AG04449 (cell line): ENCODE data around the gene PUDP.

Experiments used
- CTCF ChIA-PET: fragments of 350-600 bp; formaldehyde crosslinking; extraction: SDS; loops from one replicate; lab custom pipeline; 2021; ENCODE audit warnings: antibody characterized with exemption; lab: Yijun Ruan, JAX
- POLR2A ChIA-PET: fragments of 400-600, 350-600 bp; formaldehyde crosslinking; extraction: SDS; loops from one replicate; lab custom pipeline; 2020; ENCODE audit warnings: antibody characterized with exemption, inconsistent platforms; lab: Yijun Ruan, JAX
- DNase-seq: peaks from one replicate; pipeline ENCODE4 v3.0.0-alpha.2; 2010; ENCODE audit warnings: low read depth, low spot score
- H3K4me3 ChIP-seq: 2 replicates; pipeline ENCODE4 v1.5.1; 2011; ENCODE audit warnings: low read depth, mild to moderate bottlenecking, control low read depth, low read length
- TF ChIP-seq, protein P1 (sequence below): IDR thresholded peaks from one replicate; pipeline ENCODE4 v1.5.1; 2011; ENCODE audit warnings: mild to moderate bottlenecking, moderate library complexity, low read length, control low read depth, inconsistent platforms; ENCODE audit not compliant: insufficient read depth; ENCODE audit errors: missing control alignments

The PUDP gene

DNA sequence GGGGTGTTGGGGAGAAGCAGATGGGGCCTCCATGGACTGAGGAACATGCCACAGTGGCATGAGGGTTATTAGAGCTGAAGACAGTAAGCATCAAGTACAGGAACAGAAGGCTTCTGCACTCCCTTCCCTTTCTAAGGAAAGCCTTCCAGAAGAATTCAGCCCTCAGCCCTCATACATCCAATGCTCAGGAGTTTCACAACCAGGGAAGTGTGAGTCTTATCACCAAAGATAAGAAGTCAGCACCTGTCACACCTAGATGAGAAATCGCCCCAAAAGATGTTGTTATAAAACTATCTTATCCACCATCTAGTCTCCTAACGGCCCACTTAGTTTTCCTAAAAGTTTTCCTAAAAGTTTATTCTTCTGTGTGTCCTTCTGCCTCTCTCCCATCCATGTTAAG is 78.4 kb downstream of the PUDP start:
- DNase-seq = no peak
- CTCF ChIA-PET = no interaction called here
- POLR2A ChIA-PET = no interaction called here
- TF ChIP-seq, protein P1, sequence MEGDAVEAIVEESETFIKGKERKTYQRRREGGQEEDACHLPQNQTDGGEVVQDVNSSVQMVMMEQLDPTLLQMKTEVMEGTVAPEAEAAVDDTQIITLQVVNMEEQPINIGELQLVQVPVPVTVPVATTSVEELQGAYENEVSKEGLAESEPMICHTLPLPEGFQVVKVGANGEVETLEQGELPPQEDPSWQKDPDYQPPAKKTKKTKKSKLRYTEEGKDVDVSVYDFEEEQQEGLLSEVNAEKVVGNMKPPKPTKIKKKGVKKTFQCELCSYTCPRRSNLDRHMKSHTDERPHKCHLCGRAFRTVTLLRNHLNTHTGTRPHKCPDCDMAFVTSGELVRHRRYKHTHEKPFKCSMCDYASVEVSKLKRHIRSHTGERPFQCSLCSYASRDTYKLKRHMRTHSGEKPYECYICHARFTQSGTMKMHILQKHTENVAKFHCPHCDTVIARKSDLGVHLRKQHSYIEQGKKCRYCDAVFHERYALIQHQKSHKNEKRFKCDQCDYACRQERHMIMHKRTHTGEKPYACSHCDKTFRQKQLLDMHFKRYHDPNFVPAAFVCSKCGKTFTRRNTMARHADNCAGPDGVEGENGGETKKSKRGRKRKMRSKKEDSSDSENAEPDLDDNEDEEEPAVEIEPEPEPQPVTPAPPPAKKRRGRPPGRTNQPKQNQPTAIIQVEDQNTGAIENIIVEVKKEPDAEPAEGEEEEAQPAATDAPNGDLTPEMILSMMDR = no peak
- H3K4me3 ChIP-seq = no peak overlapping the region

DNA sequence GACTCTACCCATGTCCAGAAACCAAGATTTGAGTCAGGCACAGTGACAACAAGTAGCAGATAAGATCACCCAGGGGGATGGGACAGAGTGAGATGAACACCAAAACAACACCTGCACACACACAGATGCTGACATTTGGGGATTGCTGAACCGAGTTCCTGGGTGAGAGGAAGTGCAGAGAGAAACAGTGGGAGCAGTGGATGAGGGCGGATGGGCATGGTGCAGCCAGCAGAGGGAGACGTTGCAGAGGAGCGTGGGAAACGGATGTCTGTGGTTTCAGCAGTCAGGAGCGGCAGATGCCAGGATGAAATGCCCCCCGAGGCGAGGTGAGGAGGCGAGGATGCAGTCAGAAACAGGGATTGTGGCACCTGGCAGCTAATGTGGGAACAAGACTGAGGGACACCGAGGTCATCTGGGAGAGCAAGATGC is 79.0 kb downstream of the PUDP start:
- ChIA-PET POLR2A (no interaction called here), CTCF (no interaction called here)
- TF ChIP-seq, protein P1 = peak; percentile 30
- no peak for DNase-seq
- no peak overlapping the region for H3K4me3 ChIP-seq

DNA sequence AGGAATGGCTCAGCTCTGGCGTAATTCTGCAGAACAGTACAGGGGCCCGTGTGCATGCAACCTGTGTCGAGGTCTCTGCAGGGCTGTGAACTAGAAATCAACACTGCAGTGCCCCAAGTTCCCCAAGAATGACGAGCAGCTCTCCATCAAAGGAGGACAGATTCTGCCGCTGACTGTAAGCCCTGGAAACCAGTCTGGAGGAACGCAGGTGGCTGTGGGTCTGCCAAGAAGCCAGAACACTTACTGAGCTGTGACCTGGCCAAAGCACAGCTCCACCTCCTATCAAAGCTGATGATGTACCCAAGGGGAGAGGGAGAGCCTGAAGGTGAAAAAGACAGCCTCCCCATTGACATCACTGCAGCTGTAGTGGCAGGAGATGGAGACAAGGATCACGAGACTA is 80.7 kb downstream of the PUDP start:
- ChIA-PET POLR2A (no interaction called here), CTCF (no interaction called here)
- DNase-seq = no peak
- TF ChIP-seq, protein P1 = no peak
- no peak overlapping the region for H3K4me3 ChIP-seq

DNA sequence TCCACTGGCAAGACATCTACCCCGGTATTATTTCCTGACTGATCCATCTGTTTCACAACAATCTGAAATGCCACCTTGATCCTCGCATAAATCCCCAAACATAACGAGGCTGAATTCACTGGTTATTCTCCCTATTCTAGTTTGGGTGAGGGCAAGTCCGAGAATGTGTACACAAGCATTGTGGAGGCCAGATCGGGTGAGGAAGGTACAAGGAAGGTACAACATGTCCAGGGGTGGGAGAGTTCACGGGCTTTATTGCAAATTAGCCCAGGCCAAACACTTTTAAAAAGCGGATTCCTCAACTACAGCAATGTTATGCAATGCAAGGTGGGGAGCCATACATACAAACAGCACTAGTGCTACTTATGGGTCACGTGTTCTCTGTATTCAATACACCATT is 82.5 kb downstream of the PUDP start:
- TF ChIP-seq, protein P1 = no peak
- no peak for DNase-seq
- no peak overlapping the region for H3K4me3 ChIP-seq
- POLR2A ChIA-PET = no interaction called here
- CTCF ChIA-PET = no interaction called here

DNA sequence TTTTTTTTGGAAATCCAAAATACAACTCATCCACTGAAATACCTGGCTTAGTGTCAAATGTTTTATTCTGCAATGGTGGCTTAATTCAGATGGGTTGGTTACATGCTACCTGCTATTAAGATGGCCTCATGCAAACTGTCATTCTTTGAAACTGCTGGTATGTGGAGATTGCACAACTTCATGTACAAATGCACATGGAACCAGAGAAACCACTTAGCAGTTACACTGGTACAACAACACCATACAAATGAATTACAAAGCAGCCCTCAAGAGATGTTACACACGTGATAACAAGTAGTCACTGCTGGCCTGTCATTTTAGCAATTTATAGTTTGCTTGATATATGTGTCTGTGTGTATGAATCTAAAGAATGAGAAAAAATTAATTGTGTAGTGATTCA is 85.0 kb downstream of the PUDP start:
- POLR2A ChIA-PET = no interaction called here
- no peak for DNase-seq
- TF ChIP-seq, protein P1 = no peak
- CTCF ChIA-PET = no interaction called here
- no peak overlapping the region for H3K4me3 ChIP-seq

DNA sequence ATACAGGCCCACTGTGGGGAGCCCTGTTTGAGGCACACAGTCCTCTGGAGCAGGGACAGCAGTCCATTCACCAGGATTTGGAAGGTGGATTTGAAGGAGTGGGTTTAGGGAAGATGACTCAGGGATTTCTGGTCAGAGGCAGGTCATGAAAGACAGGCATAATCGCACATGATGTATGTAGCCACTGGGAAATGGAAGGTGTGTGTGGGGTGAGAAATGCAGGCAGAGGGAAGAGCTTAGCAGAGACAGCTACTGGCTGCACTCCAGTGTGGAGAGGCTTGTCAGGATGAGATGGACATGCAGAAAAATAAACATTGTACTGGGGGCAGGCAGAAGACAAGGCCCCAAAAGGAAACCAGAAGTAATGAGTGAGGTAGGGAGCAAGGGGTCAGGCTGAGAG is 85.7 kb downstream of the PUDP start:
- CTCF ChIA-PET = no interaction called here
- no peak for DNase-seq
- TF ChIP-seq, protein P1 = no peak
- no peak overlapping the region for H3K4me3 ChIP-seq
- POLR2A ChIA-PET = no interaction called here
